Activated naive CD4-positive, alpha-beta T cell treated with anti-CD3 and anti-CD28 coated beads for 36 hours (primary cell): ENCODE results near the gene TMEM106C. TPM values are rescaled to one million over a fixed set of nuclear protein-coding genes. Genes with fewer than 3 reads are reported as not detected.
A peak's percentile ranks its signal among the peaks of the same experiment; 100 is the strongest.

Experiments used
- CTCF ChIA-PET: fragments of 350-600 bp; sonication (Branson Sonifier 250); formaldehyde crosslinking; loops from one replicate; lab custom pipeline; 2021; ENCODE audit warnings: antibody characterized with exemption; lab: Charles Lee
- DNase-seq: peaks from one replicate; pipeline ENCODE4 v3.0.0-alpha.2; 2020
- H3K27ac Mint-ChIP-seq: one replicate; pipeline ENCODE4 v1.8.0; 2021; ENCODE audit warnings: mild to moderate bottlenecking, mixed read lengths
- H3K27me3 Mint-ChIP-seq: one replicate; pipeline ENCODE4 v1.8.0; 2021; ENCODE audit warnings: low read depth, mixed read lengths
- H3K36me3 Mint-ChIP-seq: one replicate; pipeline ENCODE4 v1.8.0; 2021; ENCODE audit warnings: low read depth, mixed read lengths
- H3K4me1 Mint-ChIP-seq: one replicate; pipeline ENCODE4 v1.8.0; 2021; ENCODE audit warnings: low read depth, mixed read lengths
- H3K4me3 Mint-ChIP-seq: one replicate; pipeline ENCODE4 v1.8.0; 2021; ENCODE audit warnings: mild to moderate bottlenecking, moderate library complexity, mixed read lengths
- H3K9me3 Mint-ChIP-seq: one replicate; pipeline ENCODE4 v1.8.0; 2021; ENCODE audit warnings: mixed read lengths
- intact Hi-C: fragments of 100-400 bp; cut with micrococcal nuclease; formaldehyde crosslinking; loops from one replicate; pipeline ENCODE4 v1.15.1; 2023
- total RNA-seq, 2 experiments: library from RNA; stranded (reverse); gene quantifications; one replicate each; pipeline ENCODE4 v1.2.3, GENCODE V29; 2021

TMEM106C gene
- total RNA-seq, 2 experiments from 2014 or later = 226 to 247 TPM

DNA sequence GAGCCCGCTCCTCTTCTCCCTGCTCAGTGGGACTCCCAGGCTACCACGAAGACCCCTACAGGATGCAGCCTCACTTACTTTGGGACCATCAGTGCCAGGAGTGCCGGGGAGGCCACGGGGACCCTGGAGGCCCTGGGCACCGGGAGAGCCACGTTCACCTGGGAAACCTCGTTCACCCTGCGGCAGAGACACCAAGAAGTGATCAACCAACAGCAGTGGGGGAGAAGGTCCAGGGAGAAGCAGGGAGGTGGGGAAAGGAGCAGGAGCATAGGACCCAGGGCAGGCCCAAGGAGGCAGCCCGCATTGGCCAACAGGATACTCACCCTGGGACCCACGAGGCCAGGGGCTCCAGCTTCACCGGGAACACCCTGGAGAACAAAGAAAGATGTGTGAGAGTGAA, 19.4 kb downstream of the TMEM106C start:
- Mint-ChIP-seq H3K27ac (no peak overlapping the region), H3K4me1 (no peaks in the 10 kb centered on the region), H3K36me3 (no peaks in the 10 kb centered on the region), H3K27me3 (no peaks in the 10 kb centered on the region), H3K9me3 (no peaks in the 10 kb centered on the region), H3K4me3 (no peak overlapping the region)
- CTCF ChIA-PET = no interaction called here
- DNase-seq = no peak
- intact Hi-C loops = no loop called here

DNA sequence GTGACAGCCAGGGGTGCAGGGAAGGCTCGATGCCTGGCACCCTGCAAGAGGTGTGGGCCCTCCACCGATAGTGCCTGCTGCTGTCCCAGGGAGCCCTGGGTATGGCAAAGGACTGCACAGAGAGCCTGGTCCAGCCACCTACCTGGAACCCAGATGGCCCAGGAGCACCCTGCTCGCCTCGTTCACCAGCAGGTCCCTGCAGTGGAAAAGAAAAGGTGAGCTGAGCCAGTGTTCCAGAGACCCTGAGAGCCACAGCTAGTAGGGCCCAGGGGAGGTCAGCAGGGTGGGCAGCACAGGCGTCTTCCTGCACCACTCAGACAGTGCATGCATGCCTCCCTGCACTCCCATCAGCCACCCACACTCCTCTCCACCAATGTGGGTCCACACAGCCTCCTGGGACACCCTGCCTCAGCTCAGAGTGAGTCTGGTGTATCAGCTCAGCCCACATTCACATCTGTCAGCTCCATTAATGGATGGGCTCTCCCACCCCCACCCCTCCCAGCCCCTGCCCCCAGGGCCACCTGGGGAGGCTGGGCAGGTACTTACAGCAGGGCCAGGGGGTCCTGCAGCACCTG, 20.2 kb downstream of the TMEM106C start:
- CTCF ChIA-PET = no interaction called here

DNA sequence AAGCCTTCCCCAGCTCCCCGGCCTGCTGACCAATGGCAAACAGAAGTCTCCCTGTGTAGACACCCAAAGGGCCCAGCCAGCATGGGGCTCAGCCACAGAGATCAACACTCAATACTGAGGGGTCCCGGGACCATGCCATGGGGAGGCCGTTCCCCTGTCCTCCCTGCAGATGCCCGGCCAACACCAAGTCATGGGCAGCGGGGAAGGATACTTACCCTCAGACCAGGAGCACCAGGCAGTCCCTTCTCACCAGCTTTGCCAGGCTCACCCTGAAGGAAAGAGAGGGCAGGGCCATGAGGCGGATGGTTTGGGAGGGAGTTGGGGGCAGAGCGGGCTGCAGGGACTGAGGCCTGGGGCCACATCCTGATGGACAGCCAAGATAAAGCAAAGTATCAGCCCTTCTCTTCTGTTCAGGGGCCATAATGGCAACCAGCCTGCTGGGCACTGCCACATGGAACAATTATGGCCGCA, 21.0 kb downstream of the TMEM106C start:
- Mint-ChIP-seq H3K27me3 (no peaks in the 10 kb centered on the region), H3K36me3 (no peaks in the 10 kb centered on the region), H3K4me1 (peaks cover 4% of the 10 kb centered on the region), H3K27ac (no peak overlapping the region), H3K9me3 (no peaks in the 10 kb centered on the region), H3K4me3 (no peak overlapping the region)
- no peak for DNase-seq
- CTCF ChIA-PET = no interaction called here
- intact Hi-C loops = no loop called here

More for the DNA sequence above, 20.2 kb downstream of the TMEM106C start:
- DNase-seq = no peak
- H3K36me3 Mint-ChIP-seq = no peaks in the 10 kb centered on the region
- H3K9me3 Mint-ChIP-seq = no peaks in the 10 kb centered on the region
- intact Hi-C loops = no loop called here
- no peaks in the 10 kb centered on the region for H3K4me1 Mint-ChIP-seq
- H3K27ac Mint-ChIP-seq = no peak overlapping the region
- H3K27me3 Mint-ChIP-seq = no peaks in the 10 kb centered on the region
- no peak overlapping the region for H3K4me3 Mint-ChIP-seq

DNA sequence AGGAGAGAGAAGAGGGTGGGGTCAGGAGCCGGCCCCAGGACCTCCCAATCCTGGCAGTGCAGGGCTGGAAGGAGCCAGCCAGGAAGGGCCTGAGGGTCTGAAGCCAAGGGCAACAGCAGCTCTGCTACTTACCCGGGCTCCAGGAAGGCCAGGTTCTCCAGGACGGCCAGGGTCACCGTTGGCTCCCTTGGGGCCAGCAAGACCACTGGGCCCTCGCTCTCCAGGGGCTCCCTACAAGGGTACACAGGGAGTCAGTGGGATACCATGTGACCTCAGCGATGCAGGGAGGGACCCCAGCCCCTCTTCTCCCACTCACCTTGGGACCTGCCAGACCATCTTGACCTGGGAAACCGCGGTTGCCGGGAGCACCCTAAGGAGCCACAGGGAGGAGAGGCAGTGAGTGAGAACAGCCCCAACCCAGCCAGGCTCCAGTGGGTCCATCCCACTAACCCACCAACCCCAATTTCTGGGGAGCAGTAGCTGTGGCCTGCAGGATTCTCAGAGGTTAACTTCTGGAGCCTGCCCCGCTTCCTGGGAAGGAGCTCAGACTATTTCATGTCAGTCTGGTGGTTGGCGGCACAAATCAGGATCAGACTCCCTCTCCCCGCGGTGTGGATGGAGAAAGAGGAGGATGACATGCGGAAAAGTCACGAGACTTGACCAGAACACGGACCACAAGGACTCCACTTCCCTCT, 22.3 kb downstream of the TMEM106C start:
- Mint-ChIP-seq H3K27ac (no peak overlapping the region), H3K9me3 (no peaks in the 10 kb centered on the region), H3K27me3 (no peaks in the 10 kb centered on the region), H3K4me3 (no peak overlapping the region), H3K36me3 (no peaks in the 10 kb centered on the region), H3K4me1 (peaks cover 18% of the 10 kb centered on the region)
- CTCF ChIA-PET = no interaction called here
- intact Hi-C loops = no loop called here
- DNase-seq = no peak

DNA sequence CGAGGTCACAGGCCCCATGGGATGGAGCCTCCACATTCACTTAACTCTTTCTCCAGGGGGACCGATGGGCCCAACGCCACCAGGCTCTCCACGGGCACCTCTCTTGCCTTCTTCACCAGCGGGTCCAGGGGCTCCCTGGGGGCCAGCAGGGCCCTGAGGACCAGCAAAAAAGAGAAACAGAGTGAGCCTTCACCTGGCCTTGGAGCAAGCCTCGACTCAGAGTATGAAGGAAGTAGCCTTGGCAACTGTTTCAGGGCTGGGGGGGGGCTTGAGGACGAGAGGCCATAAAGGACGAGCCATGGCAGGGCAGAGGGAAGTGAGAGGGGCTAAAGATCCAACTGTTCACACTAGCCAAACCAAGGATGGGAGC, 22.9 kb downstream of the TMEM106C start:
- intact Hi-C loops = no loop called here
- no peaks in the 10 kb centered on the region for H3K27me3 Mint-ChIP-seq
- no peak for DNase-seq
- no peaks in the 10 kb centered on the region for H3K9me3 Mint-ChIP-seq
- no peak overlapping the region for H3K4me3 Mint-ChIP-seq
- H3K36me3 Mint-ChIP-seq = no peaks in the 10 kb centered on the region
- H3K27ac Mint-ChIP-seq = no peak overlapping the region
- CTCF ChIA-PET = no interaction called here
- peaks cover 21% of the 10 kb centered on the region for H3K4me1 Mint-ChIP-seq

DNA sequence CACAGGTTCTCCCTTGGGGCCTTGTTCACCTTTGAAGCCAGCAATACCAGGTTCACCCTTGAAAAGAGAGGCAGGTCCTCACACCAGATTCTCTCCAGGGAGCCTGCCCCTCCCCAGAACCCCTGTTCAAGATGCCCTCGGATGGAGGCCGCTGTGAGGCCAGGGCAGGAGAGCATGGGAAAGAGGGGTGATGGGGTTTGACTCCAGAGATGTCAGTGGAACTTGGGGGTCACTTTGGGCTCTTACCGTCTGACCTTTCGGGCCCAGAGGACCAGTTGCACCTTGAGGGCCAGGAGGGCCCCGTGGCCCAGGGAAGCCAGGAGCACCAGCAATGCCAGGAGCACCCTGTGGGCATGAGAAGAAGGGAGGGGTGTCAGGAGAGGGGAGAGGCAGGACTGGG, 23.4 kb downstream of the TMEM106C start:
- CTCF ChIA-PET = no interaction called here
- Mint-ChIP-seq H3K4me3 (no peak overlapping the region), H3K4me1 (peaks cover 21% of the 10 kb centered on the region), H3K36me3 (no peaks in the 10 kb centered on the region), H3K27me3 (no peaks in the 10 kb centered on the region), H3K9me3 (no peaks in the 10 kb centered on the region), H3K27ac (no peak overlapping the region)
- intact Hi-C loops = no loop called here
- DNase-seq = no peak

GRCh38 chr12:47987411-47988072, 24.1 kb downstream of the TMEM106C start:
- no peak overlapping the region for H3K27ac Mint-ChIP-seq
- no peak for DNase-seq
- no peaks in the 10 kb centered on the region for H3K9me3 Mint-ChIP-seq
- CTCF ChIA-PET = no interaction called here
- intact Hi-C loops = no loop called here
- no peak overlapping the region for H3K4me3 Mint-ChIP-seq
- H3K4me1 Mint-ChIP-seq = peaks cover 21% of the 10 kb centered on the region
- H3K36me3 Mint-ChIP-seq = no peaks in the 10 kb centered on the region
- H3K27me3 Mint-ChIP-seq = no peaks in the 10 kb centered on the region

GRCh38 chr12:47988073-47989022, 25.0 kb downstream of the TMEM106C start:
- Mint-ChIP-seq H3K9me3 (no peaks in the 10 kb centered on the region), H3K27me3 (no peaks in the 10 kb centered on the region), H3K27ac (no peak overlapping the region), H3K4me3 (no peak overlapping the region), H3K4me1 (peaks cover 21% of the 10 kb centered on the region), H3K36me3 (no peaks in the 10 kb centered on the region)
- intact Hi-C loops = no loop called here
- CTCF ChIA-PET = no interaction called here
- no peak for DNase-seq

DNA sequence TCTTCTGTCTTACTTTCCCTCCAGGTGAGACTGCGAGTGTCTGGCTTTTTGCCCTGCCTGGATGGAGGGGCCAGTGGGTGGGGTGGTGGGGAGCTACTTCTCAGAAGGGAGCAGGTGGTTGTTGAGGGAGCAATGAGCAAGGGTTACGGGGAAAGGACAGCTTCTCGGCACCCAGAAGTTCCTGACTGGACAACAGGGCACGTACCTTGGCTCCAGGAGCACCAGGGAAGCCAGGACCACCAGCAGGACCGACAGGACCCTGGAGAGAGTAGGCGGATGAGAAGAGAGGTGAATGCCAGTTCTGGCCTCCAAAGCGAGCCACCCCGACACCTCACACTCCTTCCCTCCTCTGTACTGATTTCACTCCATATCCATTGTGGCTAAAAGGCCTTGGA, 25.6 kb downstream of the TMEM106C start:
- Mint-ChIP-seq H3K27me3 (peaks cover 4% of the 10 kb centered on the region), H3K36me3 (no peaks in the 10 kb centered on the region), H3K27ac (no peak overlapping the region), H3K4me3 (no peak overlapping the region), H3K9me3 (no peaks in the 10 kb centered on the region), H3K4me1 (peaks cover 21% of the 10 kb centered on the region)
- intact Hi-C loops = no loop called here
- CTCF ChIA-PET = no interaction called here
- no peak for DNase-seq

- no peak overlapping the region for H3K27ac Mint-ChIP-seq
- H3K27me3 Mint-ChIP-seq = peaks cover 7% of the 10 kb centered on the region
- H3K36me3 Mint-ChIP-seq = no peaks in the 10 kb centered on the region
- peaks cover 21% of the 10 kb centered on the region for H3K4me1 Mint-ChIP-seq
- CTCF ChIA-PET = no interaction called here
- DNase-seq = no peak
- intact Hi-C loops = loop anchor here (1.0 kb wide), 1 partner anchor 26 kb away; the partner anchor contains the start of gene TMEM106C
- H3K9me3 Mint-ChIP-seq = no peaks in the 10 kb centered on the region
- no peak overlapping the region for H3K4me3 Mint-ChIP-seq
These were observed 26.3 kb downstream of the TMEM106C start for GRCh38 chr12:47989666-47990065.

DNA sequence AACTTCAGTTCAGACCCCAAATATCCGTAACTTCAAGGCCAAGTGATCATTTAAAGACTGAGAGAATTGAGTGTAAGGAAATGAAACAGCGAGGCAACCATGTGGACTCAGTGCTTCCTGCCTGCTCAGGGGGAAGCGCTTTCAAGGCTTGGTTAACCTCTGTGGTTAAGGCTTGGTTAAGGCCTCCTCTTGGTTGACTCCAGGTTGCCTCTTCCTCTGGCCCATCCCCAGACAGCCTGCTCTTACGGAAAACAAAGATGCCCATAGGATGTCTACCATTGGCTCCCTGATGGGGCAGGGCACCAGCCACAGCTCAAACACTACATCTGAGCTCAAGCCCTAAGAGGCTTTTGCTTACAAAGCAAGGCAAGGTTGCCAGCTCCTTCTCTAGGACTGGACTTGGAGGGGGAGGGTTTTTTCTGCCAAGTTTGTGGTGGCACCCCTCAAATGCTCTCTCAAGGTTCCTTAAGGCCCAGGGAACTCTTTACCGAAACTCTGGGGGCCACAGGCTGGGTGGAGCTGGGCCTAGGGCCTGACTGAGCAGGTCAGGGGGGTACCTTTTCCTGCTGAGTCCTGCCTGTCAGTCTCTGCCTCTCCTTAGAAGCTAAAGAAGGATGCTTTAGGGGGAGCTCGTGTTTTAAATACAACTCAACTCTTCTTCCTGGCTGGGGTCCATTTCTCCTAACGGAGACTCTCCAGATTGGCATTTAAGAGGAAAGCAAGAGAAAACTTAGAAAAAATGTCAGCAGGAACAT, 27.1 kb downstream of the TMEM106C start:
- H3K9me3 Mint-ChIP-seq = no peaks in the 10 kb centered on the region
- CTCF ChIA-PET = interaction anchor here (0.8 to 1.3 kb wide), 2 partner anchors 16 to 209 kb away, joined by 3 read pairs; no protein-coding TSS in a partner anchor
- peak; percentile 80 for DNase-seq
- peaks cover 21% of the 10 kb centered on the region for H3K4me1 Mint-ChIP-seq
- no peaks in the 10 kb centered on the region for H3K36me3 Mint-ChIP-seq
- H3K27ac Mint-ChIP-seq = peak overlapping the region; percentile 43
- H3K4me3 Mint-ChIP-seq = no peak overlapping the region
- intact Hi-C loops = loop anchor here (1.0 kb wide), 1 partner anchor 27 kb away; the partner anchor contains the start of gene TMEM106C
- peaks cover 13% of the 10 kb centered on the region for H3K27me3 Mint-ChIP-seq
